HepG2 (cell line): ENCODE data around the gene USP36. TPM values are rescaled to one million over a fixed set of nuclear protein-coding genes. Genes with fewer than 3 reads are reported as not detected.
A peak's percentile ranks its signal among the peaks of the same experiment; 100 is the strongest.

Experiments used
- CBX2 ChIP-seq, 2 experiments: fragments of 200-600 bp in 1 of 2; sonication (generic); formaldehyde crosslinking in 1 of 2; IDR thresholded peaks; 2 replicates each; pipeline versions ENCODE4 v1.7.0 to v1.8.1; 2018 to 2022; ENCODE audit warnings: low read depth in 2 of 2, low read length in 1 of 2, mild to moderate bottlenecking in 1 of 2, missing genetic modification reagents in 1 of 2
- CCAR2 ChIP-seq: fragments of 200-400 bp; formaldehyde crosslinking; optimal IDR thresholded peaks from 2 replicates; pipeline ENCODE3; 2018; ENCODE audit warnings: low read depth, mild to moderate bottlenecking, low read length, moderate library complexity
- JUNB ChIP-seq: sonication (generic); formaldehyde crosslinking; IDR thresholded peaks from 2 replicates; pipeline ENCODE4 v1.8.0; 2022; ENCODE audit warnings: missing genetic modification reagents, mild to moderate bottlenecking, borderline replicate concordance
- KLF16 ChIP-seq, 2 experiments: sonication (generic) in 1 of 2; formaldehyde crosslinking in 1 of 2; IDR thresholded peaks; 2 replicates each; pipeline versions ENCODE4 v1.6.1 to v1.8.0; 2016 to 2023; ENCODE audit warnings: missing genetic modification reagents in 2 of 2, missing compliant biosample characterization in 1 of 2
- NFRKB ChIP-seq: fragments of 450-650 bp; IDR thresholded peaks from 2 replicates; pipeline ENCODE4 v1.6.1; 2017
- RAD21 ChIP-seq: fragments of 450-650 bp; formaldehyde crosslinking; IDR thresholded peaks from 2 replicates; pipeline ENCODE4 v1.5.0; 2020; ENCODE audit warnings: mild to moderate bottlenecking
- YY1 ChIP-seq: IDR thresholded peaks from 2 replicates; pipeline ENCODE4 v1.6.1; 2011; ENCODE audit warnings: low read length, low read depth, moderate library complexity, mild to moderate bottlenecking; ENCODE audit not compliant: insufficient read depth, insufficient replicate concordance
- ZFP36 ChIP-seq: fragments of 150-350 bp; IDR thresholded peaks from 2 replicates; pipeline ENCODE4 v1.6.1; 2018; ENCODE audit warnings: borderline replicate concordance, low read length, low read depth; ENCODE audit not compliant: partially characterized antibody
- ZNF143 ChIP-seq: sonication (generic); formaldehyde crosslinking; IDR thresholded peaks from 2 replicates; pipeline ENCODE4 v1.4.0; 2020; ENCODE audit warnings: missing genetic modification reagents
- ZNF296 ChIP-seq: sonication (generic); formaldehyde crosslinking; conservative IDR thresholded peaks from 2 replicates; pipeline ENCODE4 v1.5.0; 2020; ENCODE audit warnings: mild to moderate bottlenecking, missing genetic modification reagents
- ZNF441 ChIP-seq: sonication (generic); formaldehyde crosslinking; IDR thresholded peaks from 2 replicates; pipeline ENCODE4 v1.7.0; 2021; ENCODE audit warnings: missing genetic modification reagents, borderline replicate concordance
- ZNF768 ChIP-seq: sonication (generic); formaldehyde crosslinking; IDR thresholded peaks from 2 replicates; pipeline ENCODE4 v1.4.0; 2020; ENCODE audit warnings: missing genetic modification reagents
- ZSCAN20 ChIP-seq: sonication (generic); formaldehyde crosslinking; IDR thresholded peaks from 2 replicates; pipeline ENCODE4 v1.4.0; 2020; ENCODE audit warnings: missing genetic modification reagents, mild to moderate bottlenecking, borderline replicate concordance
- polyA plus RNA-seq, 8 experiments: library from polyadenylated mRNA; depleted of rRNA in 3 of 8; stranded (reverse) in 7 of 8; unstranded in 1 of 8; fragments of >200 nt; fragmentation: Illumina TruSeq in 4 of 8; extraction: Trizol in 4 of 8; gene quantifications; 2 replicates each; pipeline versions ENCODE4 v1.2.1 to v1.2.3, GENCODE V29; 2011 to 2016; ENCODE audit warnings: low read depth in 4 of 8, missing spikeins in 1 of 8, mixed read lengths in 1 of 8; ENCODE audit not compliant: insufficient read depth in 1 of 8
- total RNA-seq, 5 experiments: library from RNA; depleted of rRNA; stranded (reverse); fragments of >200 nt; fragmentation: Illumina TruSeq; extraction: Trizol; gene quantifications; 2 replicates each; pipeline ENCODE4 v1.2.3, GENCODE V29; 2016; ENCODE audit warnings: low read depth in 1 of 5
- TF ChIP-seq, protein P1 (sequence below): IDR thresholded peaks from 2 replicates; pipeline ENCODE4 v1.6.1; 2016
- TF ChIP-seq, protein P2 (sequence below): sonication (generic); formaldehyde crosslinking; IDR thresholded peaks from 2 replicates; pipeline ENCODE4 v1.4.0; 2020; ENCODE audit warnings: missing genetic modification reagents, borderline replicate concordance
- TF ChIP-seq, protein P3 (sequence below): conservative IDR thresholded peaks from 2 replicates; pipeline ENCODE4 v1.6.1; 2018; ENCODE audit warnings: missing genetic modification reagents
- TF ChIP-seq, protein P4 (sequence below): sonication (generic); formaldehyde crosslinking; IDR thresholded peaks from 2 replicates; pipeline ENCODE4 v1.4.0; 2020; ENCODE audit warnings: mild to moderate bottlenecking, missing genetic modification reagents
- TF ChIP-seq, protein P5 (sequence below): sonication (generic); formaldehyde crosslinking; IDR thresholded peaks from 2 replicates; pipeline ENCODE4 v1.4.0; 2020; ENCODE audit warnings: missing genetic modification reagents, mild to moderate bottlenecking, borderline replicate concordance

USP36 gene
- total and polyA plus RNA-seq, 2 of the 13 experiments (the other 11 are each of a cell fraction or from before 2014, with no cell fraction given) = 29.6 to 45.9 TPM

DNA sequence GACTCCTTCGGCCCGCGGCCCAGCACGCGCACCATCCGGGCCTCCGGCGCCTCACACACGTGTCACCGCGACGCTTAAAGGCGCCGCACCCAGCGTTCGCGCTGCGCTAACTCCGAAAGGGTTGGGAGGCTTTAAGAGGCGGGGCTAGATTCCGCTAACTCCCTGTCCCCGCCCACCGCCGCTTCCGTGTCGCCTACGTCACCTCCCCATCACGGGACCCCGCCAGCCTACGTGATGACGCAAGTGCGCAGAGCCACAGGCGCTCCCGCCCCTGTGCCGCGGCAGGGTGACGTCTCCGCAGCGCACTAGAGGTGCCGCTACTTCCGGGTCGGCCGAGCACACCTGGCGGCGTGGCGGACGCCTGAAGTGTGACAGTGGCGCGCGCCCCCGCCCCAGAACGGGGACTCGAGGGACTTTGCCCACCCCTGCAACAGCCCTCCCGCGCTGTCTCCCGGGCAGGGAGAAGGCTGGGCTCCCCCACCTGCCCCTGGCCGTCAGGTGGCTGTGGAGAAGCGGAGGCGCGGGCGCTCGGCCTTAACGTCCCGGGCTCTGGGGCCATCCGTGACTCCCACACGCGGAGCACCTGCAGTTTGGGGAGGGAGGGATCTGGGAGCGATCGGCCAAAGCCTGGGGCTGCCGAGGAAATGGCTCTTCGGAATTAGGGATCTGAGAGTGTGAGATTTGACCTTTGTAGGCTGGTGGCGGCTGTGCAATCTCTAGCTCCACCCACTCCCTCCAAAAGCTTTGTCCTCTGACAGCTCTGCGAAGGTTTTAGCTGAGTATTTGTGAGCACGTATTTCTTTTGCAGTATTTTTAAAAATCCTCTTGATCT is at the start of gene USP36 (continued):
- TF ChIP-seq ZSCAN20 (CRISPR knock-in tag) (no peak; the same call in 1 of the 2 replicates), JUNB (peak; percentile 51; the same call in 1 of the 2 replicates), ZNF441 (CRISPR knock-in tag) (peak; percentile 8; the same call in 1 of the 2 replicates), KLF16 (CRISPR knock-in tag; IDR thresholded peaks at IDR 0.05) (peak in 1 of 2 experiments; percentile 95; a peak in 2 of 4 replicates), ZFP36 (no peak), YY1 (peak; percentile 80), ZNF143 (CRISPR knock-in tag) (no peak), NFRKB (no peak), RAD21 (CRISPR knock-in tag) (no peak; the same call in none of the 2 replicates), ZNF768 (CRISPR knock-in tag) (peak; percentile 70), CBX2 (IDR thresholded peaks at IDR 0.05; ENCODE audit: low read depth, low read length) (no peak), CBX2 (CRISPR knock-in tag; IDR thresholded peaks at IDR 0.05; ENCODE audit: low read depth) (no peak), CCAR2 (no peak), ZNF296 (CRISPR knock-in tag) (no peak)
- TF ChIP-seq, protein P1, sequence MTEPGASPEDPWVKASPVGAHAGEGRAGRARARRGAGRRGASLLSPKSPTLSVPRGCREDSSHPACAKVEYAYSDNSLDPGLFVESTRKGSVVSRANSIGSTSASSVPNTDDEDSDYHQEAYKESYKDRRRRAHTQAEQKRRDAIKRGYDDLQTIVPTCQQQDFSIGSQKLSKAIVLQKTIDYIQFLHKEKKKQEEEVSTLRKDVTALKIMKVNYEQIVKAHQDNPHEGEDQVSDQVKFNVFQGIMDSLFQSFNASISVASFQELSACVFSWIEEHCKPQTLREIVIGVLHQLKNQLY (CRISPR knock-in tag) = peak; percentile 67
- TF ChIP-seq, protein P2, sequence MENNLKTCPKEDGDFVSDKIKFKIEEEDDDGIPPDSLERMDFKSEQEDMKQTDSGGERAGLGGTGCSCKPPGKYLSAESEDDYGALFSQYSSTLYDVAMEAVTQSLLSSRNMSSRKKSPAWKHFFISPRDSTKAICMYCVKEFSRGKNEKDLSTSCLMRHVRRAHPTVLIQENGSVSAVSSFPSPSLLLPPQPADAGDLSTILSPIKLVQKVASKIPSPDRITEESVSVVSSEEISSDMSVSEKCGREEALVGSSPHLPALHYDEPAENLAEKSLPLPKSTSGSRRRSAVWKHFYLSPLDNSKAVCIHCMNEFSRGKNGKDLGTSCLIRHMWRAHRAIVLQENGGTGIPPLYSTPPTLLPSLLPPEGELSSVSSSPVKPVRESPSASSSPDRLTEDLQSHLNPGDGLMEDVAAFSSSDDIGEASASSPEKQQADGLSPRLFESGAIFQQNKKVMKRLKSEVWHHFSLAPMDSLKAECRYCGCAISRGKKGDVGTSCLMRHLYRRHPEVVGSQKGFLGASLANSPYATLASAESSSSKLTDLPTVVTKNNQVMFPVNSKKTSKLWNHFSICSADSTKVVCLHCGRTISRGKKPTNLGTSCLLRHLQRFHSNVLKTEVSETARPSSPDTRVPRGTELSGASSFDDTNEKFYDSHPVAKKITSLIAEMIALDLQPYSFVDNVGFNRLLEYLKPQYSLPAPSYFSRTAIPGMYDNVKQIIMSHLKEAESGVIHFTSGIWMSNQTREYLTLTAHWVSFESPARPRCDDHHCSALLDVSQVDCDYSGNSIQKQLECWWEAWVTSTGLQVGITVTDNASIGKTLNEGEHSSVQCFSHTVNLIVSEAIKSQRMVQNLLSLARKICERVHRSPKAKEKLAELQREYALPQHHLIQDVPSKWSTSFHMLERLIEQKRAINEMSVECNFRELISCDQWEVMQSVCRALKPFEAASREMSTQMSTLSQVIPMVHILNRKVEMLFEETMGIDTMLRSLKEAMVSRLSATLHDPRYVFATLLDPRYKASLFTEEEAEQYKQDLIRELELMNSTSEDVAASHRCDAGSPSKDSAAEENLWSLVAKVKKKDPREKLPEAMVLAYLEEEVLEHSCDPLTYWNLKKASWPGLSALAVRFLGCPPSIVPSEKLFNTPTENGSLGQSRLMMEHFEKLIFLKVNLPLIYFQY = peak; percentile 88
- TF ChIP-seq, protein P3, sequence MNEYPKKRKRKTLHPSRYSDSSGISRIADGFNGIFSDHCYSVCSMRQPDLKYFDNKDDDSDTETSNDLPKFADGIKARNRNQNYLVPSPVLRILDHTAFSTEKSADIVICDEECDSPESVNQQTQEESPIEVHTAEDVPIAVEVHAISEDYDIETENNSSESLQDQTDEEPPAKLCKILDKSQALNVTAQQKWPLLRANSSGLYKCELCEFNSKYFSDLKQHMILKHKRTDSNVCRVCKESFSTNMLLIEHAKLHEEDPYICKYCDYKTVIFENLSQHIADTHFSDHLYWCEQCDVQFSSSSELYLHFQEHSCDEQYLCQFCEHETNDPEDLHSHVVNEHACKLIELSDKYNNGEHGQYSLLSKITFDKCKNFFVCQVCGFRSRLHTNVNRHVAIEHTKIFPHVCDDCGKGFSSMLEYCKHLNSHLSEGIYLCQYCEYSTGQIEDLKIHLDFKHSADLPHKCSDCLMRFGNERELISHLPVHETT (CRISPR knock-in tag) = no peak; the same call in none of the 2 replicates
- TF ChIP-seq, protein P4, sequence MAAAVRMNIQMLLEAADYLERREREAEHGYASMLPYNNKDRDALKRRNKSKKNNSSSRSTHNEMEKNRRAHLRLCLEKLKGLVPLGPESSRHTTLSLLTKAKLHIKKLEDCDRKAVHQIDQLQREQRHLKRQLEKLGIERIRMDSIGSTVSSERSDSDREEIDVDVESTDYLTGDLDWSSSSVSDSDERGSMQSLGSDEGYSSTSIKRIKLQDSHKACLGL (CRISPR knock-in tag) = peak; percentile 97
- TF ChIP-seq, protein P5, sequence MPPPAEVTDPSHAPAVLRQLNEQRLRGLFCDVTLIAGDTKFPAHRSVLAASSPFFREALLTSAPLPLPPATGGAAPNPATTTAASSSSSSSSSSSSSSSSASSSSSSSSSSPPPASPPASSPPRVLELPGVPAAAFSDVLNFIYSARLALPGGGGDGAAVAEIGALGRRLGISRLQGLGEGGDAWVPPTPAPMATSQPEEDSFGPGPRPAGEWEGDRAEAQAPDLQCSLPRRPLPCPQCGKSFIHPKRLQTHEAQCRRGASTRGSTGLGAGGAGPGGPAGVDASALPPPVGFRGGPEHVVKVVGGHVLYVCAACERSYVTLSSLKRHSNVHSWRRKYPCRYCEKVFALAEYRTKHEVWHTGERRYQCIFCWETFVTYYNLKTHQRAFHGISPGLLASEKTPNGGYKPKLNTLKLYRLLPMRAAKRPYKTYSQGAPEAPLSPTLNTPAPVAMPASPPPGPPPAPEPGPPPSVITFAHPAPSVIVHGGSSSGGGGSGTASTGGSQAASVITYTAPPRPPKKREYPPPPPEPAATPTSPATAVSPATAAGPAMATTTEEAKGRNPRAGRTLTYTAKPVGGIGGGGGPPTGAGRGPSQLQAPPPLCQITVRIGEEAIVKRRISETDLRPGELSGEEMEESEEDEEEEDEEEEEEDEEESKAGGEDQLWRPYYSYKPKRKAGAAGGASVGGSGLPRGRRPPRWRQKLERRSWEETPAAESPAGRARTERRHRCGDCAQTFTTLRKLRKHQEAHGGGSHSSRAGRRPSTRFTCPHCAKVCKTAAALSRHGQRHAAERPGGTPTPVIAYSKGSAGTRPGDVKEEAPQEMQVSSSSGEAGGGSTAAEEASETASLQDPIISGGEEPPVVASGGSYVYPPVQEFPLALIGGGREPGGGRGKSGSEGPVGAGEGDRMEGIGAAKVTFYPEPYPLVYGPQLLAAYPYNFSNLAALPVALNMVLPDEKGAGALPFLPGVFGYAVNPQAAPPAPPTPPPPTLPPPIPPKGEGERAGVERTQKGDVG (CRISPR knock-in tag) = peak; percentile 95
